ENCODE measurements around the gene UGGT1.
"Not testable (repeated sequence)": the region's sequence is repeated elsewhere in the genome, so short reads cannot be mapped to it uniquely, and the experiment has no call there.

Gene UGGT1

DNA sequence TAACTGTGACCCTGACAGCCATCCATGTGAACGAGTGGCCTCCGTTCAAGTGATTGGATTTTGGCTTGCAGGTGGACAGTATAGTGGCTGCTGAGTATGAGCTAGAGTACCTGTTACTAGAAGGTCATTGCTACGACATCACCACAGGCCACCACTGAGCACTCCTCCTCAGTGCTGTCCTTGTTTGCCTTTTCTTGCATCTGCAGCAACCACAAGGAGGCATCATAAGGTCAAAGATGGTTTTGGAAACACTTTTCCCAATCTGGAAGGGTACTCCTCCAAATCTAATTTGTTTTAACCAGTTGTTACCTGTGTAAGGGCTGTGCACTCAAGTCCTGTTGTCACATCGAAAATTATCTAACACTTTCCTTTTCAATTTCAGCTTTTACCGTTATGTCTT is 81.2 kb downstream of the UGGT1 start:
- DNase-seq (ENCODE audit: low read depth) = no peak

DNA sequence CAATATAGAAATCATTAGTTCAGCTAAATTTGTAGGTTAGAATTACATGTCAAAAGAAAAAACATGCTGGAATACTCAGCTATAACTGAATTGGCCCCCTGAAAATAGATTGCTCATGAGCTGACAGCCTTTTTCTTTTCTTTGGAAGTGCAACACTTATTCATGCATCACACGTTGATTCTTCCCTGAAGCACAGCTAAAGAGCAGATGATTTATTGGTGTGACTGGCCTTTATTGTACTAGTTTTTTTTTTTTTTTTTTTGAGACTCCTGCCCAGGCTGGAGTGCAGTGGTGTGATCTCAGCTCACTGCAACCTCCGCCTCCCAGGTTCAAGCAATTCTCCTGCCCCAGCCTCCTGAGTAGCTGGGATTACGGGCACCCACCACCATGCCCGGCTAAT is 83.1 kb downstream of the UGGT1 start:
- DNase-seq (ENCODE audit: low read depth) = not testable (repeated sequence)

DNA sequence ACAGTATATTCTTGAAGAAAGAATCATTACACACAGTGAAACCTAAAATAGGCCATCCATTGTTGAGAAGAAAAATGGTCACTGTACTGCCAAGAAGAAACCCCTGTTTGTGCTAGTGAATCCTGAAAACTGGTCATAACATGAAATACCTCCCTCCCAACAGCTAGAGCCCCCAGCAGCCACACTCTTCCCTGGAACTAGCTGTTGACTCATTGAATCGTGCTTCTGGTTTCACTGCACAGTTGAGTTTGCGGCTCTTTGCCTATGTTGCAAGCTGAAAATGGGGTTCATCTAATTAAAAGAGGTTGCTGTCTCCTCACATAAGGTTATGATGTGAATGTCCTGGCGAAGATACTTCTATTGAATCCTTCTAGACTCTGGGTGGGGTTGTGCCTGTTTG is 86.3 kb downstream of the UGGT1 start:
- no peak for DNase-seq (ENCODE audit: low read depth)

DNA sequence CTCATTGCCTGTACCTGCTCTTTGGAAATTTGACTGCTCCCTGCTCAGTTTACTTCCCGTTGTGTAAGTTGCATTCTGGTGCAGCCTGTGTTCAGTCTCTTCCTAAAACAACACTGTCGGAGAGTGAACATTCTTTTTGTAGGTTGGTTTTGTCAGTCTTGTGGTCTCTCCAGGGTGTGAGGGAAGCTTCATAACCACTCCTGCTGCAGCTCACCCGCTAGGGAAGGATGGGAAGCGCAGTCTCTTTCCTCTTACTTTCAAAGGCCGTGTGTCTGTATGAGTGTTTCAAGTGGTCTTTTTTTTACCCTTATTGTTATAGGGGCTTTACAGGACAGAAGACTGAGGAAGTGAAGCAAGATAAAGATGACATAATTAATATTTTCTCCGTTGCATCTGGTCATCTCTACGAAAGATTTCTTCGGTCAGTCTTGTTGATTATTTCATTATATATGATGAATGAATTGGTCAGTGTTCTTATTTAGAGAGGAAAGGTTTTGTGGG is 87.2 kb downstream of the UGGT1 start:
- no peak for DNase-seq (ENCODE audit: low read depth)

DNA sequence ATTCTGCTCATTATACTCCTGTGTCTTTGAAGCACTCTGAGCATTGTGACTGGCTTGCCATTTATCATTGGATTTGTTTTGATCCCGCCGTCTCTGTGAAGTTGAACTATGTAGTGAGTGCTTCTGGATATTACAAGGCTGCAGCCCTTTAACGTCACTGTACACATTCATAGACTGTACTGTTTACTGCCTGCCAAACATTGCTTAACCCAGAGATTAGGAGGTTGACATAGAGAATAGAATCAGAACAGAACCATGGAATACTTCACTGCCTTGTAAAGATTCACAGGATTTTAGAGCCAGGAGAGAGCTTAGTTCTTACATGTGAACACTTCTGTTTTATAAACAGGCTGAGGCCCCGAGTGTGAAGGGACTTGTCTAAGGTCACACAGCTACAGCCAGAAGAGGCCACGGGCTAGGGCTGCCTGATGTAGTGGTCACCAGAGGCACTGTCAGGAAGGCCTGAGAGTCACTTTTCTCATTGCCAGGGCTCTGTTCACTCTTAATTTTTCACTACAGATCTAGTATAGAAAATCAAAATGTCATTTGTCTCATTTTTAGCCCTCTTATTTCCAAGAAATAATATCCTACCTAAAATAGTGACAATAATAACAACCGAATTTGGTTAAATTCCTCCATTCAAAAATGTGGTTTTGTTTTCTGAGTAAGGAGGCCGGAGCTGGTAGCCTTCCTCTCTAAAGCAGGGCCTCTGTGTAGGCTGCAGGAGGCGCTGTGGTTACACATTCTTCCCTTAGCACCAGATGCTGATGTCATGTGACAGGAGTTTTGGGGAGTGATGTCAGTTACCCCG is 87.9 kb downstream of the UGGT1 start:
- no peak for DNase-seq (ENCODE audit: low read depth)

DNA sequence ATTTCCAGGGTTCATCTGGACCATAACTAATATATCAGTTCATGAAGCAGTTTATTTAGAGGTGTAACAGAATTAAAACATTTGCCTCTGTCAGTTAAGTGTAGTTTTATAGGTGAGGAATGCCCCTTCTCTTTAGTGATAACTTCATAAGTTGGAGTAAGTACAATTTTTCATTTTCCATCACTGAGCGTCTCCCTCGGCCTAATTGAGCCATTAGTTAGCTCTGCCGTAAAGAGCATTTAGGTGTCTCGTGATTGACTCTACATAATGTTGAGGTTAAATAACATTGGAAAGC is 88.4 kb downstream of the UGGT1 start:
- no peak for DNase-seq (ENCODE audit: low read depth)

DNA sequence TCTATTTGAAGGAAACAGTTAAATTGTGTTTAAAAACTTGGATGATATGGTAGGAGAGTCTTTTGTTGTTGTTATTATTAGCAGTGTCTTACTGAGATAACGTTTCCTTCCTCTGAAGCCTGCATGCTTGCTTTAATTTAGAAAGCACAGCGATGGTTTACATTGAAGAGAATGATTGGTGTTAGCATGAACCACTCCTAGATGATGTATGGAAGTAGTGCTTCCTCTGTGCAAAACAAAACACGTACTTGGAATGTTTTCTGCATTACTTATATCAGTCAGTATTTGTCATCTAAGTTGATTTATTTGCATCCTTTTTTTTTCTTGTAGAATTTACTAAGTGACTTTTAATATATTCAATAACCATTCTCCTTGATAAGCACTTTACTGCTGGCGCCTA is 89.0 kb downstream of the UGGT1 start:
- no peak for DNase-seq (ENCODE audit: low read depth)

DNA sequence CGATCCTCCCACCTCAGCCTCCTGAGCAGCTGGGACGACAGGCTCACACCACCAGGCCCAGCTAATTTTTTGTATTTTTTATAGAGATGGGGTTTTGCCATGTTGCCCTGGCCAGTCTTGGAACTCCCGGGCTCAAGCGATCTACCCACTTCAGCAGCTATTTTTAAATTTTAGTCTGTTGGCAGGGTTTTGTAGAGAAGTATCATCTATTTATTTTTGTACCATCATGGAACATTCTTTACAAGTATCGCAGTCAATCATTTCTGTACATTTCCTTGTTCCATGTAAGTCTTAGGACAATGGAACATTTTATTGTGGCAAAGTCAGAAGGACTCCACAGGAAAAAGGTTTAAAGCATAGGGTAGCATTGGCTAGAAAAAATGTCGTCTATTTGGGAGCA is 94.6 kb downstream of the UGGT1 start:
- DNase-seq (ENCODE audit: low read depth) = no peak

DNA sequence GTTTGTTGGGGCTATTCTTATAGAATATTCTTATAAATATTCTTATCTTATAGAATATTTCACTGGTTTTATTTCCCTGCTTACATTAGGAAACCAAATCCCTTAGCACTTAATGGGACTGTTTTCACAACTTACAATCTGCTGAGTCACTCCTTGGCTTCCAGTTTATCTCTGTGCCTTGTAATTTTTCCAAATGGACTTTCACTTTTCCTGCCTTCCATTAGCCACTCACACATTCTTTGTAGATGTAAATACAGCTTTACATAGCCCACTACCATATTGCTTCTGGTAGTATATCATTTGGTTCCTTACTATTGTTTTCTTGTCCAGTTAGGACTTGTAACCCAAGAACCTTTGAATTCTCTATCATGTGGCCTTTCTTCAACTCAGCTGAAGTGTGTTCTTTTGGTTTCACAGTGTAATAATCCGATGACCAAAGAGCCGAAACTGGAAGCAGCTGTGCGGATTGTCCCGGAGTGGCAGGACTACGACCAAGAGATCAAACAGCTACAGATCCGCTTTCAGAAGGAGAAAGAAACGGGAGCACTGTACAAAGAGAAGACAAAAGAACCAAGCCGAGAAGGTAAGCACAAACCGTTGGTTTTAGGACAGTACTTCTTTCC is 96.1 kb downstream of the UGGT1 start:
- DNase-seq (ENCODE audit: low read depth) = no peak

DNA sequence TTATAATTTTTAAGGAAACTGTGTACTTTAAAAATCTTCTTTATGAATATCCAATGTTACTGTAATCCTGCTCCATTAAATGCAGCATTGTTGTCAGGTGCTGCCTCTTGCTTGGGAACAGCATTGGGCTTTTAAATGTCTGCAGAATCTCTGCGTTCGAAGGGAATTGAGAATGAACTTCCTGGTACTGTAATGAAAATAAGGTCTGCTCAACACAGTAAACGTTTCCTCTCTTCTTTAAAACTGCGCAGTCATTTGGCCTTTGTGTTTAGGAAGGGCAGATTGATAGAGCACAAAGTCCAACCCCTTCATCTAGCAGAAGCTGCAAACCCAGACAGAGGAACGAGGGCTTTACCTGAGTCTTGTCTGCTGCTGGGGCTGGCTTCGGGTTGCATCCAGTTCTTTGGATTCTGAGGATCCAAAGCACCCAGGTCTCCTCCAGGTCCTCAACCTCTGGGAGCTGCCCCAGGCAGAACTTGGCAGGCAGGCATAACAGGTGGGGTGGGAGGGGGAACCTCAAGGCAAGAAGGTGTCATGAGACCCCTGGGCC is 104.5 kb downstream of the UGGT1 start:
- no peak for DNase-seq (ENCODE audit: low read depth)

DNA sequence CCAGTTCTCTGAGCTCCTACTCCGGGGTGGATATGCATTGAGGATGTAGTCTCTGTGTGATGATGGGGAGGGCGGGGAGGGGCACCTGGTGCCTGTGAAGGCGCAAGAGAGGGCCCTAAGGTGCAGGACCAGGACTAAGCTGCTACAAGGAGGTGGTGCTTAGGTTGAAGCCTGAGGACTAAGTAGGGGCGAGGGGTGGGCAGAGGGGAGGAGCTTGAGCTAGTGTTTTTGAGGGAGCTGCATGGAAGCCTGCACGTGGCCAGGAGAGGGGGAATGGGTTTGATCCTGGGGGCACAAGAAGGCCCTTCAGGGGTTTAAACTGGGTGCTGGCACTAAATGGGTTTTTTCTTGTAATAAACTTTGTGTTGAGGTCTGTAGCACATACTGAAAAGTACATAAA is 105.0 kb downstream of the UGGT1 start:
- DNase-seq (ENCODE audit: low read depth) = no peak

DNA sequence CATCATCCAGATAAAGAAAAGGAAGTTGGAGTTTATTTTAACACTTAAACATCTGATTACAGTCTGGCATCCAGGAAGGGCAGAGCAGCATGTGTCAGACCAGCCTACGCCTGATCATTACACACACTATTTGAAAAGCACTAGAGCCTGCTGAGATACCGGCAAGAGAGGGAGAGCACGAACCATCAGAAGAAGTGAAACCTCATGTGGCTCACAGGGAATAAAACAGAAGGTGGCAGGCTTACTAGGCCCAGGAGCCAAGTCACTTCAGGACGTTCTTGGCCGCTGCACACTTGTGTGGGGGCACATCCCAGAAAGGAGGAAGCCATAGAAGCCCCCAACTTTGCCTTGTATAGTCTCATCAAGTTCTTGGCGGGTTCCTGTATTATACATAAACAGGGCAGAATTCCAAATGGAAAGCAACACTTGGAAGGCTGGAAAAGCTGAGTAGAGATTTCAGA is 105.5 kb downstream of the UGGT1 start:
- DNase-seq (ENCODE audit: low read depth) = no peak

DNA sequence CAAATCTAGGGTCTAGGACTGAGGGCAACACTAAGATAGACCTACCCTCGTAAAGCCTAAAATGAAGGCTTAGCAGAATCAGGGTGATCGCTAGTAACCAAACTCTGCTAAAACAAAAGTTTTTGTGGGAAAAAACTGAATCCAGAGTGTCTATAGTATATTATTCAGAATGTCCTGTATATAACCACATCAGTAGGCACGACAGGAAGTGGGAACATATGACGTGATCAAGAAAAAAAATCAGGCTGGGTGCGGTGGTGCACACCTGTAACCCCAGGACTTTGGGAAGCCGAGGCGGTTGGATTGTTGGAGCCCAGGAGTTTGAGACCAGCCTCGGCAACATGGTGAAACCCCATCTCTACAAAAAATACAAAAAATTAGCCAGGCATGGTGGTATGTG is 106.1 kb downstream of the UGGT1 start:
- DNase-seq (ENCODE audit: low read depth) = no peak

DNA sequence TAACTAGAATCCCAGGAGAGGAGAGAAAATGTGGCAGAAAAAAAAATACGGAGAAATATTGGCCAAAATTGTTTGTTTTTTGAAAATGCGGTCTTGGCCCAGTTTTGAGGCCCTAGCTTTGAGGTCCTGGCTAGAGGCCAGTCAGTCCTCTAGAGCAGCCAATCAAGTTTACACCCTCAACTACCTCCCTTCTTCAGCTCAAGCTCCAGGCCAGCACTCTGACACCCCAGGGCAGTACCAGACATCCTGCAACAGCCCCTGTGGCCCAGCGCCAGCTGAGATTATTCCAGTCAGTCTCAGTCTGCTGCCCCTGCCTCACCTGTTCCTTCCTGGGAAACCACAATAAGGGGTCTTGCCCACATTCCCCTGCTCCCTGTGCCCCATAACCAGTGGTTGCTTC is 107.7 kb downstream of the UGGT1 start:
- DNase-seq (ENCODE audit: low read depth) = no peak

DNA sequence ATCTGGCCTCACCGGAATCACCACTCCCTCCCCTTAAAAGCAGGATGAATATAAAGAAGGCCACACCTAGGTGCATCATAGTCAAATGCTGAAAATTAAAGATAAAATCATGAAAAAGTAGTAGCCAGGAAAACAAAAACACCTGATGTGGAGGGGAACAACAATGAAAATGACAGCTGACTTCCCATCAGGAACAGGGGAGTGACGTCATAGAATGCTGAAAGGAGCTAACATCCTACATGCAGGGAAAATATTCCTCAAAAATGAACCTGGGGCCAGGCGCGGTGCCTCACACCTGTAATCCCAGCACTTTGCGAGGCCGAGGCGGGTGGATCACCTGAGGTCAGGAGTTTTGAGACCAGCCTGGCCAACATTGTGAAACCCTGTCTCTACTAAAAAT is 108.1 kb downstream of the UGGT1 start:
- DNase-seq (ENCODE audit: low read depth) = no peak

DNA sequence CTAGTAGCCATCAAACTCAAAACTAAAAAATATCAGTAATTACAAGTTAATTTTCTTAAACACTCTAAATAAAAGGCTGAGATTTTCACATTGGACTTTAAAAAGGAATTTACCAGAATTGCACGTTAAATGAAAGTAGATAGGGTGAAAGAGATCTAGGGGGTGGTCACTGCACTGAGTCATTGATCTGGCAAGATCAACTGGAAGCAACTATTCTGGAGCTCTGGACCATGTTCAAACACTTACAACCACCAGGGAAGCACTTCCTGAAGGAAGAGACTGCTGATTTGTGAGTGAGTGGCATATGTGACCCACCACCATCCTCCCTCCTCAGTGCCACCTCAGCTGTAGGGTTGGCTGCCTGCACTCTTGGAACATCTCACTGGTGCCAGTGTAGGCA is 111.8 kb downstream of the UGGT1 start:
- DNase-seq (ENCODE audit: low read depth) = no peak

DNA sequence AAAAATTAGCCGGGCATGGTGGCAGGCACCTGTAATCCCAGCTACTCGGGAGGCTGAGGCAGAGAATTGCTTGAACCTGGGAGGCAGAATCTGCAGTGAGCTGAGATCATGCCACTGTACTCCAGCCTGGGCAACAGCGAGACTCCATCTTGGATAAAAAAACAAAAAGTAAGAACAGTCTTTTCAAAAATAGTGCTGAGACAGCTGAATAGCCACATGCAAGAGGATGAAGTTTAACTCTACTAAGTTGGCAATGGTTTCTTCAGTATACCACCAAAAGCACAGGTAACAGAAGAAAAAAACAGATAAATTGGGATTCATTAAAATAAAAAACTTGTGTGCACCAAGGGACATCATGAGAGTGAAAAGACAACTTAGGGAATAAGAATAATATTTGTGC is 115.2 kb downstream of the UGGT1 start:
- no peak for DNase-seq (ENCODE audit: low read depth)

DNA sequence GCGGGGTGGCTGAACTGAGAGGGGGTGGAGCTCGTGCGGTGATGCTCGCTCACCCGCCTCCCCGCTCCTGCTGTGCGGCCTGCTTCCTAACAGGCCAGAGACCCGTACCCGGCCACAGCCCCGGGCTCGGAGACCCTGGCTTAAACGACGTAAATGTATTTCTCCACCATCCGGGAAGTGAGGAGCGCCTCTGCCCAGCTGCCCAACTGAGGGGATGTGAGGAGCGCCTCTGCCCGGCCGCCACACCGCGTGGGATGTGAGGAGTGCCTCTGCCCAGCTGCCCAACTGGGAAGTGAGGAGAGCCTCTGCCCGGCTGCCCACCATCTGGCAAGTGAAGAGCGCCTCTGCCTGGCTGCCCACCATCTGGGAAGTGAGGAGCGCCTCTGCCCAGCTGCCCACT is 117.0 kb downstream of the UGGT1 start:
- no peak for DNase-seq (ENCODE audit: low read depth)

DNA sequence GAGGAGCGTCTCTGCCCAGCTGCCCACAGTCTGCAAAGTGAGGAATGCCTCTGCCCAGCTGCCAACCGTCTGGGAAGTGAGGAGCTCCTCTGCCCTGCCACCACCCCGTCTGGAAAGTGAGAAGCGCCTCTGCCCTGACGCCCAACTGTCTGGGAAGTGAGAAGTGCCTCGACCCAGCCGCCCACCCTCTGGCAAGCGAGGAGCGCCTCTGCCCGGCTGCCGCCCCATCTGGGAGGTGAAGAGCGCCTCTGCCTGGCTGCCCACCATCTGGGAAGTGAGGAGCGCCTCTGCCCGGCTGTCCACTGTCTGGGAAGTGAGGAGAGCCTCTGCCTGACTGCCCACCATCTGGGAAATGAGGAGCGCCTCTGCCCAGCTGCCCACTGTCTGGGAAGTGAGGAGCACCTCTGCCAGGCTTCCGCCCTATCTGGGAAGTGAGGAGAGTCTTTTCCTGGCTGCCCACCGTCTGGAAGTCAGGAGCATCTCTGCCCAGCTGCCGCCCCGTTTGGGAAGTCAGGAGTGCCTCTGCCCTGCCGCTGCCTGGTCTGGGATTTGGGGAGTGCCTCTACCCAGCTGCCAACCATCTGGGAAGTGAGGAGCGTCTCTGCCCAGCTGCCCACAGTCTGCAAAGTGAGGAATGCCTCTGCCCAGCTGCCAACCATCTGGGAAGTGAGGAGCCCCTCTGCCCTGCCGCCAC is 117.8 kb downstream of the UGGT1 start:
- not testable (repeated sequence) for DNase-seq (ENCODE audit: low read depth)

DNA sequence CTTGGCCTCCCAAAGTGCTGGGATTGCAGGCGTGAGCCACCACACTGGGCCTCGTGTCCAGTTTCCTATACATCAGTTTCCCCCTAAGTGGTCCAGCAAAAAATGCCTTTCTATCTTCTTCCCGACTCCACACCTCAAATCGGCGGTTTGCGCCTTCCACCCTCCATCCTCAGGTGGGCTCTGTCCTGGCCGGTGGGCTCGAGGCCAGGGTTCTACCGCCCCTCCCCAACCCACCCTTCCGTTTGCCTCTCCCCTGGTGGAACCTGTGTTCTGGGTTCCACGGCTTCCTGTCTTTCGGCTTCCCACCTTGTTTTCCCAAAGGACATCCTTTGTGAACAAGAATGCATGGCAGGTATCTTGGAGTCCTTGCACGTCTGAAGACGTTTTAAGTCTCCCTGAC is 123.3 kb downstream of the UGGT1 start:
- no peak for DNase-seq (ENCODE audit: low read depth)

DNA sequence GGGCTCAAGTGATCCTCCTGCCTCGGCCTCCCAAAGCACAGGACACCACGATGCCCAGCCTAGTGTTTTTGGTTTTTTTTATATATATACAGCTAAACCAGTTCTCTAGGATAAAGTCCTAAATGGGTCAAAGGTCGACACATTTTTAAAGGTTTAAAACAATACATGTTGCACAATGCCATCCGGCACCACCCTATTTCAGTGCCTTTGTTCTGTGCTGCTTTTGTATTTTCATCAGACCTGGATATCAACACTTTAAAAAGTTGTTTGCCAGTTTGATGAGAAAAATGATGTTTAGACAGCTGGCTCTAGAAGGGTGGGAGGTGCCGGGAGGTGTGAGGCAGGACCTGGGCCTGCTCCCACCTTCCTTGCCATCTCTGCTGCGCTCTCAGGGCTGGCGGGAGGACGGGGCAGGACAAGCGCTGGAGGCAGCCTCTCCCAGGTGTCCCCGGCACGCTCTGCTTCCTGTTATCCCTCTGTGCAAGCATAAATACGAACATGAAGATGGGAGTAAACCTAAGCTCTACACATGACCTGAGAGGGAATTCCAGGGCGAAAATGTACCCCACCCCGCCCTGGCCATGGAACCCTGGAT is 124.0 kb downstream of the UGGT1 start:
- DNase-seq (ENCODE audit: low read depth) = no peak

DNA sequence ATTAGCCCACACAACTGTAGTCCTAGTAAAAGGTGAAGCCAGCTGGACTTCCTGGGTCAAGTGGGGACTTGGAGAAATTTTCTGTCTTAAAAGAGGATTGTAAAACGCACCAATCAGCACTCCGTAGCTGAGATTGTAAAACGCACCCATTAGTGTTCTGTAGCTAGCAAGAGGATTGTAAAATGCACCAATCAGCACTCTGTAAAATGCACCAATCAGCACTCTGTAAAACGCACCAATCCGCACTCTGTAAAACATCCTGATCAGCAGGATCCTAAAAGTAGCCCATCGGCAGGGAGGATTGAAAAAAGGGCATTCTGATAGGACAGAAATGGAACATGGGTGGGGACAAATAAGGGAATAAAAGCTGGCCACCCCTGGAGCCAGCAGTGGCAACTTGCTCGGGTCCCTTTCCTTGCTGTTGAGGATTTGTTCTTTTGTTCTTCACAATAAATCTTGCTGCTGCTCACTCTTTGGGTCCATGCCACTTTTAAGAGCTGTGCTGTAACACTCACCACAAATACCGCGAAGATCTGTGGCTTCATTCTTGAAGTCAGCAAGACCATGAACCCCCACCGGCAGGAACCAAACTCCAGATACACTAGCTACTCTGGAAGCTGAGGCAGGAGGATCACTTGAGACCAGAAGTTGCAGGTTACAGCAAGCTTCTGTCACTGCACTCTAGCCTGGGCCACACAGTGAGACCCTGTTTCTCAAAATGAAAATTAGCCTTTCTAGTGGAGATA is 125.1 kb downstream of the UGGT1 start:
- DNase-seq (ENCODE audit: low read depth) = no peak

Measured in activated T-helper 9 cell treated with anti-CD3 and anti-CD28 coated beads, Interleukin-2, amount 50 U/mL, for 16 hours (primary cell).